Stimulated activated CD4-positive, alpha-beta T cell treated with anti-CD3 and anti-CD28 coated beads, Interleukin-2, amount 100 ng/mL, for 48 hours (primary cell): ENCODE results near the gene IFIT1B.
A peak's percentile ranks its signal among the peaks of the same experiment; 100 is the strongest.

ENCODE experiments used
- DNase-seq, 2 donors: peaks; one replicate each; pipeline ENCODE4 v3.0.0-alpha.2; 2020

The IFIT1B gene

DNA sequence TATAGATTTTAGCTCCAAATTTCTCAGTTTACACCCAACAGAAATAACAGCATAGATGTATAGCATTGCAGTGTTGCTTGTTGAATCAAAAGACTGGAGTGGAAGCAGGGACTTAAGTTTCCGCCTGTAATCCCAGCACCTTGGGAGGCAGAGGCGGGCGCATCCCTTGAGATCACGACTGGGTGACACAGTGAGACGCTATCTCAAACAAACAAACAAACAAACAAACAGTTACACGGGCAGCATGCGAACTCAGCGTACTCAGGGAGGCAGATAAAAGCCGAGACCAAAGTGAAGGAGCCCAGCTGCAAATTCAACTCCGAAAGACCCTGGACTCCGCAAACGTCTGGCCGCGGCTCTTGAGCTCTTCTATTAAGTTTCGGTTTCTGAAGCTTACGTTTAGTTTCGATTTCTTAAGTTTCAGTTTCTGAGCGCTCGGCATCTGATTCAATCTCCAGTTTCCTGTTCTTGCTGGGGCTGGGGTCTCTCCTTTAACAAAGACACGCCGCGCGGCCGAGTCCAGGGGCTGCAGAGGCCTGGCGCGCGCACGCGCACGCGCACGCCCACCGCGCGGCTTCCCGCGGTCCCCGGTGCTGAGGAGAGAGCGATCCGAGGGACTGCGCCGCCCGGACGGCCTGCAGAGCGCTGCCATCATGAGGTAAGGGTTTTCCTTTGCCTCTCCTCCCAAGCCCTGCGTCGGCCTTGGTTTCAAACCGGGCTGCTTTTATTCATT is 36.5 kb downstream of the IFIT1B start, which contains the start of gene IFIT5:
IFIT5 (plus strand) TSS at position 423 of the 733 bp plus-strand sequence; CDS start at position 654, 231 bp downstream.
- peak; percentile 46 to 52 for DNase-seq

DNA sequence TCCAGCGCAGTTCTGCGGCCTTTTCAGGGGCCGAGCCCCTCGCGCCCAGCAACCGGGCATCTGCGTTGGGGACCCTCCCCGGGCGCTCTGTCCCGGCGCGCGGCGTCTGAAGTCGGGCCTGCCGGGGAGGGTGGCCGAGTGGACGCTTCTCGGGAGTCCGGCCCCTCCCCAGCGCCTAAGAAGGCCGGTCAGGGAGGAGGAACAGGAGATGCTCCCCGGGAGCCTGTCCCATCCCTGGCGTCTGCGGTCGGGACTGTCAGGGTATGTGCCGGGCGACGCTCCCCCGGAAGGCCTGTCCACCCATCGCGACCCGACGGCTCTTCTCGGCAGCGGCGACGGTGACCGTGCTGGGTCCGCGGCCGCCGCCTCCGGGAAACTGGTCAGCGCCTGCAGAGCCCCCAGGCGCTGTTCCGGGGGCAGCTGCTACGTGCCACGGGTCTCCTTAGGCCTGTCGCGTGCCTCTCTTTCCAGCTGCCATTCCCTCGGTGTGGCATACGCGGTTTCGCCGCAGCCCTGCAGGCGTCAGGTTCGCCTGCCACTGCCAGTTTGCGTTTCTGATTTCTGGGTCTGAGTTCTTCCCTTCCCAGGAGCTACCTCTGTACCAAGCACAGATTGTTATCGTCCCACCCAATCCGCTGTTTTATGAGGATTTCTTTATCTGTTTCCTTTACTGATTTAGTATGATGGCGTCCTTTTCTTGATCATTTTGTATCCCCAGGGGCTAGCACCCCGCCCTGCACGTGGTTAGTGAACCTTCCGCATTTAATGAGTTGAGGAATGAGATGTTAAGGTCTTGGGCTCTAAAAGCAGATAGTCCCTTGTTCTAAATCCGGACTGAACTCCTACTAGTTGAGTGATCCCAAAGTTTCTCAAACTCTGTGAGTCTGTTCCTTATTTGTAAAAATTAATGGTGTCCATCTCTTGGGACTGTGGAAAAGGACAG is 37.3 kb downstream of the IFIT1B start:
- peak; percentile 18 to 20 for DNase-seq

DNA sequence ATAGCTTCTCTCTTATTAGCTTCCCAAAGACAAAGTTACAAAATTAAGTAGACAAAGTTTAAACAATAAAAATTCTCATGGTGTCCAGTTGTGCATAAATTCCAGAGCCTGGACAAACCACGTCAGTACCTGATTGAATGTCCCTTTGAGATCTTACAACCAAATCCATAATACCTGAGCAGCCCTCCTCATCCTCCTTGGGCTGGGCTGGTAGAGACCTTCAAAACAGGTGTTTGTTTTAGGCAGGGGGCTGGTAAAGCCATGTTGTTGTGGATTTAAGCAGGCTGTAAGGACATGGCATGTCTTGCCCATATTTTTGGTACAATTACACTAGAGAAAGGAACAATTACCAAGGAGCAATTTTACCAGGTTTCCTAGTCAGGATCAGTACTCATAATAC is 38.6 kb downstream of the IFIT1B start:
- DNase-seq = no peak

DNA sequence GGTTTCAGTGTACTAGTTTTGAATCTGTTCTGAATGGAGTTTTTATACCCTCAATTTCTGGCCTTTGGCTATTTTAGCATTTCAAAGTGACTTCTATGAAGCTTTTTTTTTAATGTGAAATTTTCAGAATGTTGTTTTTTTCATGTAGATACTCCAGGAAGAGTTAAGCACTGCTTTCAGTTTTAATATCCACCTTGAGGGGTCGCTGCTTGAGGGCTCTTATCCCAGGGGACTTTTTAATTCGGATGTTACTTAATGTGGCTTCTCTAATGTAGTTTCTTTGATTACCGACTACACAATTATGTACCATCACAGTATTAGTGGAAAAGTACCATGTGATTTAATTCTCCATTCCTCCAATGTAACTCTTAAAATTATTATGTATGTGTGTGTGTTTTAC is 41.7 kb downstream of the IFIT1B start:
- no peak for DNase-seq

DNA sequence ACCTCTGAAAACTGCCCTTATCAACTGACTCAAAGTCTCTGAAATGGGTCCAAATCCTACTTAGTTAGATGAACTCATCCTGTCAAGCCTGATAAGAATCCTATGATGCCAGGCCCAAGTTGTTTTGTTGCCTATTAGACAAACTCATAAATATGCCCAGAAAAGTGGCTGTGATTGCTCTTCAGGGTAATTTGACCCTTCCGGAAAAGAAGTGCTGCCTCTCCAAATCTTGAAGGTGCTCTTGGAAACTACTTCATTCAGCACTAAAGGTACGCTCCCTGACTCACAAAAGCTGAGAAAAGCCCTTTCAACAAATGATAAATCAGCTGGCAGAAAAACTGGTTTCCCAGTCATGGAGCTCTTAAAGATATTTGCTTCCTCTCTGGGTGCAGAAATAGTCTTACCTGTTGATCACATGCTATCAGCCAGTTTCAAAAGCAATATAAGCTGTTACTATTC is 43.2 kb downstream of the IFIT1B start:
- no peak for DNase-seq

DNA sequence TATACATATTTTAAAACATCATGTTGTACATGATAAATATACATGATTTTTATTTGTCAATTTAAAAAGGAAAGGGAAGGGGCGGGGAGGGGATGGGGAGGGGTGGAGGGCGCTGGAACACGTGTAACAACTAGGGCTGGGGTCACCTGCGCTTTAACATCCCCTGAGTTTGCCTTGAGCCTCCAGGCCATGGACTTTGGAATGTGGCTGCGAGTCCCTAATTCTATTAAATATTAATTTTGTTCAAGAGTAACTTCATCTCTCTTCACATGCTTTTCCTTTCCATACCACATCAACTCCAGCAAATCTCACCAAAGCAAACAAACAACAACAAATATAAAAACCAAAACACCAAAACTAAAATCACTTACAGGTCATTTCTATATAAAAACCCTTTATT is 47.1 kb downstream of the IFIT1B start:
- DNase-seq = no peak

DNA sequence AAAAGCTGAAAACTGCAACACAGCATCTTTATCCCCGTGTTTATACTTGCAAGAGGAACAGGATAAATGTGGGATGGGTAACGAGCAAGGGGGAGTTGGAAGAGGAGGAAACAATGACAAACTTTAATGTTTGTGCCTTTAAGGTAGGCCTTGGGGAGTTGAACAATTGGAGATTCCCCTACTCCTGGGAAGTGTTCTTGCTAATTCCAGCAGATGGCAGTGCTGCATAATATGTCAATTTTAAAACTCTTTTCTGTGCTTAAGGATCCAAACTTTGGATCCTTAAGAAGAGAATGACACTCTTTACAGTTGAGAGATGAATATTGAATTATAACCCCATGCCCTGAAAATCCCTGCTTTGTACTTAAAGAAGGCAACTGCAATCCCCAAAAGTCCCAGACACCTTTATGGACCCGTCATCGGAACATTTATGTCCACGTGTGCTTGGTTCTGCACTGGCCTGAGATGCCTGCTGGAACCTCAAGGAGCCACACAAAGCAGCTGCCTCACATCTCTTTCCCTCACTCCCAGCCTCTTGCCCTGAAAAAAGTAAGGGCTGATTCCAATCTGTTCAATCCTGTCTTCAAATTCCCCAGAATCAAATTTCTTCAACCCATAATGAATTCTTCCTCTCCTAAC is 48.5 kb downstream of the IFIT1B start:
- no peak for DNase-seq

DNA sequence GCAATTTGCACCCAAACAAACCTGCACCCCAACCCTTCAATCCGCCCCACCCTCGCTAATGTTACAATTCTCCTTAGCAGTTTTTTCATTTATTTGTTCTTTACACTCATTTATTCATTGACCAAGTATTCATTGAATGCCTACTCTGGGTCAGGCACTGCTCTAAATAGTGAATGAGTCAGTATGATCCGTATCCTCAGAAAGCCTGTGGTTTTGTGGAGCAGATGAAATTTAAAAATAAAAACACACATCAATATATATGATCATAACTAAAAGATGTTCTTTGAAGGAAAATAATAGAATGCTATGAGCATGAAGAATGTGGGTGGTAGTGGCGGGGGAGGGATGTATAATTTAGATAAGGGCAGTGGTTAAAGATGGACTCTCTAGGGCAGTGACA is 49.8 kb downstream of the IFIT1B start:
- no peak for DNase-seq

DNA sequence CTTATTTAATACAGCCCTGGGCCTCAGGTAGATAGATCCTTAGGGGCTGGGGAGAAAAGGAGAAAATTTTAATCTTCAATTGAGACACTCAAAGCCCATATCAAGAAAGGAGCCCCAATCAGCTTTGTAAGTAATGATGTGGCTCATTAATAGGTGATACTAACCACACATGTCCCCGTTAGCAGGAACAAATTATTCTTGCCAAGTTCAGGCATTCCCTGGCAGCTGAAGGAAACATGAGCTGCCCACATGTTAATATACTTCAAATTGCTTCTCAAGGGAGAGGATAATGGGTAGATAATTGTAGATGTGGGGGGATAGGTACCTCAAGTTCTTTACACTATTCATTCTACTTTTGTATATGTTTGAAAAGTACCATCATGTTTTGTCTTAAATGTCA is 51.0 kb downstream of the IFIT1B start:
- DNase-seq = no peak

DNA sequence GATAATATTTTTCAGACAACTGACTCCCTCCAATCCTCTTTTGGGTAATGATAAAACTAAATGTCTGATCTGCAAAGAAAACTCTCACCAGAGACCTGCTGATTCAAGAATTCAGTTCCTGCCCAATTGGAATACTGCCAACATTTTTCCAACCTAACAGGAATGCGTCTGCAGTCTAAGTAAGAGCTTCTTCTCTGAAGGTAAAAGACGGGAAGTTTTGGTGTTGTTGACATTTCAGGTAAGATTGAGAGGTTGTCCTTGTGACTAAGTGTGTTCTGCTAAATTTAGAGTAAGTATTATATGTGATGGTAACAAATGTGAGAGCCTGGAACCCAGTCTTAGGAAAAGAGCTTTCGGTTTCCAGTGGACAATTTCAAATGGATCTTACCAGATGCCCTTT is 54.1 kb downstream of the IFIT1B start:
- DNase-seq = no peak
